Activated CD4-positive, alpha-beta T cell treated with anti-CD3 and anti-CD28 coated beads, Interleukin-2, amount 10 ng/mL, durations not matched to agents 7 days and 5 days (primary cell): ENCODE results near the gene DNHD1. TPM values are rescaled to one million over a fixed set of nuclear protein-coding genes. Genes with fewer than 3 reads are reported as not detected.

ENCODE experiments used
- CTCF ChIA-PET: fragments of 350-600 bp; sonication (Branson Sonifier 250); formaldehyde crosslinking; loops from one replicate; lab custom pipeline; 2021; ENCODE audit warnings: antibody characterized with exemption; lab: Charles Lee
- POLR2A ChIA-PET: fragments of 350-600 bp; sonication (Branson Sonifier 250); formaldehyde crosslinking; loops from one replicate; lab custom pipeline; 2021; ENCODE audit warnings: antibody characterized with exemption; lab: Charles Lee
- DNase-seq: peaks from one replicate; pipeline ENCODE4 v3.0.0-alpha.2; 2020
- H3K27ac Mint-ChIP-seq: one replicate; pipeline ENCODE4 v1.8.0; 2021; ENCODE audit warnings: mild to moderate bottlenecking, moderate library complexity, mixed read lengths
- H3K27me3 Mint-ChIP-seq: one replicate; pipeline ENCODE4 v1.8.0; 2021; ENCODE audit warnings: mixed read lengths
- H3K36me3 Mint-ChIP-seq: one replicate; pipeline ENCODE4 v1.8.0; 2021; ENCODE audit warnings: low read depth, mixed read lengths
- H3K4me1 Mint-ChIP-seq: one replicate; pipeline ENCODE4 v1.8.0; 2021; ENCODE audit warnings: mixed read lengths
- H3K4me3 Mint-ChIP-seq: one replicate; pipeline ENCODE4 v1.8.0; 2021; ENCODE audit warnings: mild to moderate bottlenecking, moderate library complexity, mixed read lengths
- H3K9me3 Mint-ChIP-seq: one replicate; pipeline ENCODE4 v1.8.0; 2021; ENCODE audit warnings: mixed read lengths
- total RNA-seq, 2 experiments: library from RNA; stranded (reverse); gene quantifications; one replicate each; pipeline ENCODE4 v1.2.3, GENCODE V29; 2021

The DNHD1 gene
- total RNA-seq, 2 experiments from 2014 or later: 15.8 to 18.0 TPM

DNA sequence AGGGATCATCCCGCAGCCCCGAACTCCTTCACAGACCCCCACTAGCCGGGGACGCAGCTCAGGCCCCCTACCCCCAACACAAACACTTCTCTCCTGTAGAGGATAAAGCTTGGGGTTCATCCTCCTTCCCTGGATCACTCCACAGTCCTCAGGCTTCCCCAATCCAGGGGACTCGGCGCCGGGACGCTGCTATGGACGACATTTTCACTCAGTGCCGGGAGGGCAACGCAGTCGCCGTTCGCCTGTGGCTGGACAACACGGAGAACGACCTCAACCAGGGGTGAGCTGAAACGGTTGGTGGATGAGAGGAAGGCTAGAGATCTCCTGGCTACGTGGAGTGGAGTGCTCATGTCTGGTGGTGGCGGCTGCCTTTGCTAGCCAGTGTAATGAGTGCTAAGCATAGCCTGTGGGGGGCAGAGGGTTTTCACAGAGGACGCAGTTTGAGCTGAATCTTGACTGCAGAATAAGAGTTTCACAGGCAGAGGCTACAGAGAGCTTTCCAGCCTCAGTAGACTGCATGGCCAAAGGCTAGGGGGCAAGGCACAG is 107.1 kb downstream of the DNHD1 start:
- H3K4me1 Mint-ChIP-seq: peaks cover 22% of the 10 kb centered on the region
- no peak overlapping the region for H3K27ac Mint-ChIP-seq
- no peaks in the 10 kb centered on the region for H3K27me3 Mint-ChIP-seq
- no peaks in the 10 kb centered on the region for H3K9me3 Mint-ChIP-seq
- no peak overlapping the region for H3K4me3 Mint-ChIP-seq
- H3K36me3 Mint-ChIP-seq: peaks cover 39% of the 10 kb centered on the region
- peak; percentile 69 for DNase-seq
- POLR2A ChIA-PET: interaction anchor here (0.6 kb wide), 1 partner anchor 99 kb away, joined by 4 read pairs; no protein-coding TSS in a partner anchor
- CTCF ChIA-PET: interaction anchor here (0.9 to 3.7 kb wide), 10 partner anchors 9 to 141 kb away, joined by 3 to 28 read pairs (median 4); partner anchors contain the start of genes MRPL17 and TPP1

DNA sequence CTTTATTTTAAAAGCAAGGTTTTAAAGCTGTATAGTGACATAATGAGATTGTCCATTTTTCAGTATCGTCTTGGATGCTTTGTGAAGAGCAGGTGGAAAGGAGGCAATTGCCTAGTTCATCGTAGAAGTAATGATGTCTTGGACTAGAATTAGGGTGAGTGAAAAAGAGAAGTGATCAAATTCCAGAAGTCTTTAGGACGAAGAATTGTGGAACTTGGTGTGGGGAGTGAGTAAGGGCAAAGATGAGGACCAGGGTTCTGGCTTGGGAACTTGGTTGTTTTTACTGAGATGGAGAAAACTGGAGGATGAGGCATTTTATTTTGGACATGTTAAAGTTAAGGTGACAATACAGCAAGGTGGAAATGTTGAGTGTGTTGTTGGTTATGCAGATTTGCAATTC is 107.7 kb downstream of the DNHD1 start:
- H3K36me3 Mint-ChIP-seq: peaks cover 39% of the 10 kb centered on the region
- CTCF ChIA-PET: interaction anchor here (1.0 to 3.7 kb wide), 9 partner anchors 8 to 142 kb away, joined by 3 to 28 read pairs (median 4); partner anchors contain the start of genes MRPL17 and TPP1
- peaks cover 21% of the 10 kb centered on the region for H3K4me1 Mint-ChIP-seq
- no peaks in the 10 kb centered on the region for H3K9me3 Mint-ChIP-seq
- no peak for DNase-seq
- H3K27ac Mint-ChIP-seq: no peak overlapping the region
- H3K27me3 Mint-ChIP-seq: no peaks in the 10 kb centered on the region
- POLR2A ChIA-PET: no interaction called here
- no peak overlapping the region for H3K4me3 Mint-ChIP-seq

DNA sequence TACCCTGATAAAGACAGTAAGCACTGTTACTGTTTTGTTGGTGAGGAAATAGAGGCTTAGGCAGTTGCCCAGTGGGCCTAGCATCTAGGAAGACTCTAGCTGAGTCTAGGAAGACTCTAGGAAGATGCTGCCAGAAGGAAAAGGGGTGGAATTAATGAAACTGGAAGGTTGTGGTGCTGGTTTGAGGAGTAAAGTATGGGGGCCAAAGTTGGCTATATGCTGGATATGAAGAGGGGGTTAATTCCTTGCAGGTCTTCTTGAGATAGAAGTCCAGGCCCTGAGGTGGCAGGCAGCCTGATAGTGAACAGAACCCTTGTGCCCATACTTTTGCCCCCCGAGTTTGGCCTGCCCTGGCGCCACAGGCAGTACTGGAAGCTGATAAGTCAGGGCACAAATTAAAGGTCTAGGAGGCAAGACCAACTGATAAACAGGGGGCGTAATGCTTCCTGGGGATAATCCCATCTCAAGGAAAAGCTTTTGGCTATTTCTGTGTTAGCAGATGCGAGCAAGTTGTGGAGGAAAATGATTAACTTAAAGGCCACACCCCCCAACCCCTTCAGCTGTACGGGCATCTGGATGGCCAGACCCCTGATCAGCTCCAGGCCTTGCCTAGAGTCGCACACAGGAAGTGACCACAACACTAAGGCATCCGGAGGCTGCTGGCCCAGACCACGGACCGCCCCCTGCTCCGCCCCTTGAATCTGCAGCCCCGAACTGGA is 109.5 kb downstream of the DNHD1 start:
- no peaks in the 10 kb centered on the region for H3K9me3 Mint-ChIP-seq
- POLR2A ChIA-PET: no interaction called here
- peaks cover 52% of the 10 kb centered on the region for H3K36me3 Mint-ChIP-seq
- H3K4me3 Mint-ChIP-seq: no peak overlapping the region
- CTCF ChIA-PET: interaction anchor here (0.9 to 3.3 kb wide), 2 partner anchors 13 to 77 kb away, joined by 5 to 10 read pairs; partner anchors contain the start of genes MRPL17 and TPP1
- DNase-seq: peak; percentile 61
- peak overlapping the region; percentile 90 for H3K27ac Mint-ChIP-seq
- H3K4me1 Mint-ChIP-seq: peaks cover 38% of the 10 kb centered on the region
- no peaks in the 10 kb centered on the region for H3K27me3 Mint-ChIP-seq

DNA sequence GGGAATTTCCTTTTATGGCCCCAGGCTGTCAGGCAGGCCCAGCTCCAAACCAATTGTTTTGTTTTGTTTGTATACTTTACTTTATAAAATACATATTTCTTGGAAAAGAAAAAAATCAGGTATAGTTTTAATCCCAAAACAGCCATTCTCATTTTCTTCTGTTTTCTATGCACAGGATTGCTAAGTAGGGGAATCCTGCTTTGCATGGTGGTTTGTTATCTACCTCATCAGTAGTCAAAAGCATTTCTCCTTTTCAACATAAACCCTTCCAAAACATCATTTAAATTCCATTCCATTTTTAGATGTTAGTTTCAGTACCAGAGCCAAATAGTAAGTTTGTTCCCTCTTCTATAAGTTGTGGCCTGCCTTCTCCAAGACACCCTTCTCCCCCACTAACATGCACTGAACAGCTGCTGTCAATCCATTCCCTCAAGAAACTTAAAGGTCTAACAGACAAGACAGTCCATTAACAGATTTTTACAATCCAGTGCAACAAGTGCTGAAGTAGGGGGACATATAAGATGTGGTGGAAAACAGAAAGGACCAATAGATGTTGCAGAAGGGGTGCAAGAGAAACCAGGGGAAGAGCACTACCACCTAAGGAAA is 110.2 kb downstream of the DNHD1 start:
- no peaks in the 10 kb centered on the region for H3K9me3 Mint-ChIP-seq
- no peak overlapping the region for H3K4me3 Mint-ChIP-seq
- peak overlapping the region; percentile 90 for H3K27ac Mint-ChIP-seq
- peak; percentile 4 for DNase-seq
- ChIA-PET POLR2A (no interaction called here), CTCF (interaction anchor here (0.9 to 3.3 kb wide), 2 partner anchors 12 to 76 kb away, joined by 5 to 10 read pairs; partner anchors contain the start of genes MRPL17 and TPP1)
- H3K4me1 Mint-ChIP-seq: peaks cover 38% of the 10 kb centered on the region
- H3K36me3 Mint-ChIP-seq: peaks cover 50% of the 10 kb centered on the region
- H3K27me3 Mint-ChIP-seq: no peaks in the 10 kb centered on the region

DNA sequence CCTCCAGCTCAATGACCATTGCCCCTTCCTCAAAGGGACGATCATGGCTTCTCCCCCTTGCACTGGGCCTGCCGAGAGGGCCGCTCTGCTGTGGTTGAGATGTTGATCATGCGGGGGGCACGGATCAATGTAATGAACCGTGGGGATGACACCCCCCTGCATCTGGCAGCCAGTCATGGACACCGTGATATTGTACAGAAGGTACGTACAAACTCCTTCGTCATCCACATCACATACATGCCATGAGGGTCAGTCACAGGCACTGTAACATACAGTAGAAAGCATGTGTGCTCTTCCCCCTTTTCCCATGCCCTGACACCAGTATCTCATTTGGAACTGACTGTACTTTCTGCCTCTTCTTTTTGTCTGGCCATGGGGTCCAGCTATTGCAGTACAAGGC is 110.9 kb downstream of the DNHD1 start:
- peaks cover 50% of the 10 kb centered on the region for H3K36me3 Mint-ChIP-seq
- no peaks in the 10 kb centered on the region for H3K27me3 Mint-ChIP-seq
- ChIA-PET CTCF (interaction anchor here (1.0 to 3.3 kb wide), 3 partner anchors 11 to 64 kb away, joined by 3 to 10 read pairs (median 5); partner anchors contain the start of gene TPP1), POLR2A (no interaction called here)
- H3K27ac Mint-ChIP-seq: peak overlapping the region; percentile 90
- no peak overlapping the region for H3K4me3 Mint-ChIP-seq
- H3K4me1 Mint-ChIP-seq: peaks cover 38% of the 10 kb centered on the region
- H3K9me3 Mint-ChIP-seq: no peaks in the 10 kb centered on the region
- no peak for DNase-seq

DNA sequence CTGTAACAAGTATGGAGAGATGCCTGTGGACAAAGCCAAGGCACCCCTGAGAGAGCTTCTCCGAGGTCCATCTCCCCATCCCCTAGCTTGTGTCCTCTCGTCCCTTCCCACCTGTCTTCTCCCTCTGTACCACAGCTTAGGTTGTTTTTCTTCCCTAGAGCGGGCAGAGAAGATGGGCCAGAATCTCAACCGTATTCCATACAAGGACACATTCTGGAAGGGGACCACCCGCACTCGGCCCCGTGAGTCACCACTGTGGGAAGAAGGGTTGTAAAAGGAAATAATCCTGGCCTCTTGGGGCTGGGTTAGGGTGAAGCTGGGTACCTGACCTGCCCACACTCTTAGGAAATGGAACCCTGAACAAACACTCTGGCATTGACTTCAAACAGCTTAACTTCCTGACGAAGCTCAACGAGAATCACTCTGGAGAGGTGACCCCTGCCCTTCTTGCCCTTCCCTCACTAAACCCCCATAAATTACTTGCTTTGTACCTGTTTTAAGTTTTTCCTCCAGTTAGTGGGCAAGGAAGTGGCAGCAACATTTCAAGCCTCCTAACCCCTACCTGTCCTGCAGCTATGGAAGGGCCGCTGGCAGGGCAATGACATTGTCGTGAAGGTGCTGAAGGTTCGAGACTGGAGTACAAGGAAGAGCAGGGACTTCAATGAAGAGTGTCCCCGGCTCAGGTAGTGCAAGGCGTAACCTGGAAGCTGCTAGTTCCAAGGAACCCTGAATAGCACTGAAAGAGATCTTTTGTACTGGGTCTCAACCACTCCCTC is 111.8 kb downstream of the DNHD1 start:
- no peak for DNase-seq
- Mint-ChIP-seq H3K36me3 (peaks cover 50% of the 10 kb centered on the region), H3K4me3 (no peak overlapping the region), H3K4me1 (peaks cover 38% of the 10 kb centered on the region), H3K27me3 (no peaks in the 10 kb centered on the region), H3K27ac (peak overlapping the region; percentile 44), H3K9me3 (no peaks in the 10 kb centered on the region)
- CTCF ChIA-PET: interaction anchor here (1.0 to 3.3 kb wide), 4 partner anchors 10 to 120 kb away, joined by 3 to 10 read pairs (median 4); partner anchors contain the start of gene TPP1
- POLR2A ChIA-PET: no interaction called here

DNA sequence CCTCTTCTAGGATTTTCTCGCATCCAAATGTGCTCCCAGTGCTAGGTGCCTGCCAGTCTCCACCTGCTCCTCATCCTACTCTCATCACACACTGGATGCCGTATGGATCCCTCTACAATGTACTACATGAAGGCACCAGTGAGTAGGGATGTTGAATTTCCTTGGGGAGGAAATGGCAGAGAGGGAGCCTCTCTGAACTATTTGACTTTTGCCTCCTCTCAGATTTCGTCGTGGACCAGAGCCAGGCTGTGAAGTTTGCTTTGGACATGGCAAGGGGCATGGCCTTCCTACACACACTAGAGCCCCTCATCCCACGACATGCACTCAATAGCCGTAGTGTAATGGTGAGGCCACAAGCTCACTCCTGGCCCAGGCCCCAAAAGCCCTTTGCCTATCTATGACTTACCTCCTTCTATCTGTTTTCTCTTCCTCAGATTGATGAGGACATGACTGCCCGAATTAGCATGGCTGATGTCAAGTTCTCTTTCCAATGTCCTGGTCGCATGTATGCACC is 112.5 kb downstream of the DNHD1 start:
- Mint-ChIP-seq H3K36me3 (peaks cover 50% of the 10 kb centered on the region), H3K4me3 (peak overlapping the region; percentile 80), H3K27ac (peak overlapping the region; percentile 42), H3K9me3 (no peaks in the 10 kb centered on the region), H3K4me1 (peaks cover 38% of the 10 kb centered on the region), H3K27me3 (no peaks in the 10 kb centered on the region)
- POLR2A ChIA-PET: no interaction called here
- CTCF ChIA-PET: interaction anchor here (1.0 to 3.3 kb wide), 4 partner anchors 10 to 121 kb away, joined by 3 to 10 read pairs (median 4); partner anchors contain the start of gene TPP1
- no peak for DNase-seq

DNA sequence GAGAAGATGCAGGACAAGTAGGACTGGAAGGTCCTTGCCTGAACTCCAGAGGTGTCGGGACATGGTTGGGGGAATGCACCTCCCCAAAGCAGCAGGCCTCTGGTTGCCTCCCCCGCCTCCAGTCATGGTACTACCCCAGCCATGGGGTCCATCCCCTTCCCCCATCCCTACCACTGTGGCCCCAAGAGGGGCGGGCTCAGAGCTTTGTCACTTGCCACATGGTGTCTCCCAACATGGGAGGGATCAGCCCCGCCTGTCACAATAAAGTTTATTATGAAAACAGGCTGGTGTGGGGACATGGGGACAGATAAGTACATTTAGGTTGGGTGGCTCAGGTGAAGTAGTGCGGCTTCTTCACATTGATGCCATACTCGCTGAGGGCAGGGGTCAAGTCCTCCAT is 113.5 kb downstream of the DNHD1 start:
- ChIA-PET POLR2A (no interaction called here), CTCF (interaction anchor here (1.2 to 1.8 kb wide), 2 partner anchors 10 to 61 kb away, joined by 3 to 4 read pairs; no protein-coding TSS in a partner anchor)
- Mint-ChIP-seq H3K9me3 (no peaks in the 10 kb centered on the region), H3K4me3 (peak overlapping the region; percentile 80), H3K27ac (peak overlapping the region; percentile 85), H3K27me3 (no peaks in the 10 kb centered on the region), H3K36me3 (peaks cover 58% of the 10 kb centered on the region), H3K4me1 (peaks cover 39% of the 10 kb centered on the region)
- no peak for DNase-seq

DNA sequence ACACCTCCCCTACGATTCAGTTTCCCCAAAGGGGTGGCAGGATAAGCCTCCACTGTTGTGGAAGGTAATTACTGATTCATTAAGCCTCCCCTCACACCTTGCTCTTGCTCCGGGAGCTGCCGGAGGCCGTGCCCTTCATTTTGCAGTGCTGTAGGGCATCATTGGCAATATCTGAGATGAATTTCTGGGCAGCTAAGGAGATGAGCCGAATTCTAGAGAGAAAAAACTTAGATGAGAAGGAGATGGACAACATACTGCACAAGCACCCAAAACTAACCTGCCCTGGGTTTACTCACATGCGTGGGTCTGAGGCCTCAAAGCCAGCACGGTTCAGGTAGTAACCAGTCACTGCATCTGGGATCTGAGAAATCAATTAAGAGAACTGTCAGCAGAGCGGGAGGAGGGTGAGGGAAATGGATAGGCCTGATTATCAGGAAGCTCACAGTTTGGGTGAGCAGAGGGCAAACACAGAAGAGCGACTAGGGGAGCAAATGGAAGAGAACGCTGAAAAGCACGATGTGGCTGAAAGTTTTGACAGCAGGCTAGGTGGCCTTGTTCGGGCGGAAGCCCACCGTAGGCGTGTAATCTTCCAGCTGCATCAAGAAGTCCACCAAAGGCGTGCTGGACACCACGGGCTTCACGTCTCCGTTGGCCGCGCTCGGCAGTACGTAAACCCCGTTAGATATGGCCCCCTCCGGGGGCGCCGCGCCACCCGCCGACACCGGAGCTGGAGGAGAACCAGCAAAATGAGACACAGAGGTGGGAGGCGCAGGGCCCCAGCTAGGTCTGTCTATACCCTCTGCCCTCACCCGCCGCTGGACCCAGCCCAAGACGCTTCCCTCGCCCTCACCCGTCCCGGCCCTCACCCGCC is 114.2 kb downstream of the DNHD1 start:
- H3K4me1 Mint-ChIP-seq: peaks cover 42% of the 10 kb centered on the region
- no peaks in the 10 kb centered on the region for H3K27me3 Mint-ChIP-seq
- POLR2A ChIA-PET: interaction anchor here (0.7 to 1.8 kb wide), 4 partner anchors 9 to 252 kb away, joined by 3 to 7 read pairs (median 5); partner anchors contain the start of gene MRPL17
- H3K27ac Mint-ChIP-seq: peak overlapping the region; percentile 85
- CTCF ChIA-PET: interaction anchor here (0.8 to 3.8 kb wide), 11 partner anchors 10 to 232 kb away, joined by 3 to 14 read pairs (median 5); partner anchors contain the start of gene MRPL17
- peak overlapping the region; percentile 80 for H3K4me3 Mint-ChIP-seq
- H3K9me3 Mint-ChIP-seq: no peaks in the 10 kb centered on the region
- peaks cover 58% of the 10 kb centered on the region for H3K36me3 Mint-ChIP-seq
- DNase-seq: peak; percentile 30

DNA sequence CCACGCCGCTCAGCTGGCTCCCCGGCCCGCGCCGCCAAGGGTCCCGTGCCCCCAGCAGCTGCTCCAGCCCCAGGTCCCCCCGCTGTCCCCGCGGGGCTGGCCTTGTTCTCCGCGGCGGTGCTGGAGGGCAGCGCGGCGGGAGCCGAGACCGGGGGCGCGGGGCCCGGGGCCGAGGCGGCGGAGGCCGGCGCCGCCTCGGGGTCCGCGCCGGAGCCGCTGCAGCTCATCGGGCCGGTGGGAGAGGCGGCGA is 114.8 kb downstream of the DNHD1 start:
- H3K4me3 Mint-ChIP-seq: peak overlapping the region; percentile 80
- peaks cover 43% of the 10 kb centered on the region for H3K4me1 Mint-ChIP-seq
- H3K9me3 Mint-ChIP-seq: no peaks in the 10 kb centered on the region
- ChIA-PET POLR2A (interaction anchor here (0.7 to 1.8 kb wide), 4 partner anchors 9 to 252 kb away, joined by 3 to 7 read pairs (median 5); partner anchors contain the start of gene MRPL17), CTCF (interaction anchor here (0.8 to 3.8 kb wide), 12 partner anchors 10 to 233 kb away, joined by 3 to 14 read pairs (median 5); partner anchors contain the start of gene MRPL17)
- DNase-seq: no peak
- no peaks in the 10 kb centered on the region for H3K27me3 Mint-ChIP-seq
- peaks cover 59% of the 10 kb centered on the region for H3K36me3 Mint-ChIP-seq
- peak overlapping the region; percentile 85 for H3K27ac Mint-ChIP-seq
